Activated CD8-positive, alpha-beta memory T cell treated with anti-CD3 and anti-CD28 coated beads for 36 hours (primary cell): ENCODE measurements around the gene RAPGEF1. TPM values are rescaled to one million over a fixed set of nuclear protein-coding genes. Genes with fewer than 3 reads are reported as not detected.

Experiments
- CTCF ChIA-PET: fragments of 350-600 bp; sonication (Branson Sonifier 250); formaldehyde crosslinking; loops from one replicate; lab custom pipeline; 2021; ENCODE audit warnings: antibody characterized with exemption; lab: Charles Lee
- POLR2A ChIA-PET: fragments of 350-600 bp; sonication (Branson Sonifier 250); formaldehyde crosslinking; loops from one replicate; lab custom pipeline; 2021; ENCODE audit warnings: antibody characterized with exemption; lab: Charles Lee
- total RNA-seq, 2 experiments: library from RNA; stranded (reverse); gene quantifications; one replicate each; pipeline ENCODE4 v1.2.3, GENCODE V29; 2021

The RAPGEF1 gene
- total RNA-seq, 2 experiments from 2014 or later = 125 to 136 TPM

GRCh38 chr9:131636593-131636992, 103.3 kb downstream of the RAPGEF1 start:
- POLR2A ChIA-PET = no interaction called here

GRCh38 chr9:131635892-131636291, 104.0 kb downstream of the RAPGEF1 start:
- ChIA-PET POLR2A (interaction anchor here (0.5 to 1.0 kb wide), 3 partner anchors 33 to 103 kb away, joined by 3 read pairs; no protein-coding TSS in a partner anchor), CTCF (interaction anchor here (0.8 to 2.9 kb wide), 3 partner anchors 33 to 105 kb away, joined by 3 to 12 read pairs (median 3); no protein-coding TSS in a partner anchor)

More at GRCh38 chr9:131636593-131636992, 103.3 kb downstream of the RAPGEF1 start:
- CTCF ChIA-PET = interaction anchor here (2.9 kb wide), 1 partner anchor 32 kb away, joined by 12 read pairs; no protein-coding TSS in a partner anchor

GRCh38 chr9:131635285-131635684, 104.6 kb downstream of the RAPGEF1 start:
- ChIA-PET POLR2A (interaction anchor here (0.6 to 1.0 kb wide), 5 partner anchors 23 to 103 kb away, joined by 3 to 5 read pairs (median 4); no protein-coding TSS in a partner anchor), CTCF (interaction anchor here (1.1 to 2.9 kb wide), 4 partner anchors 8 to 105 kb away, joined by 3 to 12 read pairs (median 6); no protein-coding TSS in a partner anchor)

GRCh38 chr9:131633491-131634031, 106.3 kb downstream of the RAPGEF1 start:
- CTCF ChIA-PET = interaction anchor here (0.8 to 2.9 kb wide), 5 partner anchors 8 to 107 kb away, joined by 3 to 12 read pairs (median 5); no protein-coding TSS in a partner anchor
- POLR2A ChIA-PET = no interaction called here

- POLR2A ChIA-PET = no interaction called here
These were observed 108.6 kb downstream of the RAPGEF1 start for GRCh38 chr9:131631306-131631705.

GRCh38 chr9:131630205-131630831, 109.6 kb downstream of the RAPGEF1 start:
- POLR2A ChIA-PET = interaction anchor here (0.5 to 1.3 kb wide), 3 partner anchors 12 to 27 kb away, joined by 3 read pairs; no protein-coding TSS in a partner anchor
- CTCF ChIA-PET = interaction anchor here (0.5 to 5.7 kb wide), 7 partner anchors 12 to 129 kb away, joined by 3 to 31 read pairs (median 3); partner anchors contain the start of gene RAPGEF1

More at GRCh38 chr9:131631306-131631705, 108.6 kb downstream of the RAPGEF1 start:
- CTCF ChIA-PET = interaction anchor here (1.5 to 5.7 kb wide), 2 partner anchors 11 to 109 kb away, joined by 4 to 31 read pairs; partner anchors contain the start of gene RAPGEF1

- CTCF ChIA-PET = interaction anchor here (0.5 to 5.7 kb wide), 9 partner anchors 10 to 129 kb away, joined by 3 to 31 read pairs (median 4); partner anchors contain the start of gene RAPGEF1
- POLR2A ChIA-PET = interaction anchor here (0.7 to 1.3 kb wide), 2 partner anchors 12 to 22 kb away, joined by 3 read pairs; no protein-coding TSS in a partner anchor
These were observed 110.1 kb downstream of the RAPGEF1 start for GRCh38 chr9:131629825-131630204.

- CTCF ChIA-PET = interaction anchor here (0.6 to 5.7 kb wide), 7 partner anchors 11 to 114 kb away, joined by 3 to 31 read pairs (median 7); partner anchors contain the start of gene RAPGEF1
These were observed 110.7 kb downstream of the RAPGEF1 start for GRCh38 chr9:131629226-131629500.

GRCh38 chr9:131628459-131629225, 111.2 kb downstream of the RAPGEF1 start:
- CTCF ChIA-PET = interaction anchor here (0.6 to 5.7 kb wide), 10 partner anchors 12 to 115 kb away, joined by 3 to 31 read pairs (median 7); partner anchors contain the start of gene RAPGEF1
- POLR2A ChIA-PET = interaction anchor here (0.6 to 2.4 kb wide), 8 partner anchors 14 to 111 kb away, joined by 3 to 13 read pairs (median 6); partner anchors contain the start of gene RAPGEF1

More at GRCh38 chr9:131629226-131629500, 110.7 kb downstream of the RAPGEF1 start:
- POLR2A ChIA-PET = interaction anchor here (0.6 to 2.4 kb wide), 3 partner anchors 13 to 110 kb away, joined by 3 to 13 read pairs (median 3); partner anchors contain the start of gene RAPGEF1

GRCh38 chr9:131627648-131628458, 112.0 kb downstream of the RAPGEF1 start:
- POLR2A ChIA-PET = interaction anchor here (0.6 to 2.4 kb wide), 8 partner anchors 15 to 265 kb away, joined by 3 to 16 read pairs (median 8); no protein-coding TSS in a partner anchor
- CTCF ChIA-PET = interaction anchor here (0.6 to 5.7 kb wide), 13 partner anchors 10 to 127 kb away, joined by 3 to 31 read pairs (median 4); partner anchors contain the start of gene RAPGEF1

- CTCF ChIA-PET = interaction anchor here (0.6 to 5.7 kb wide), 11 partner anchors 10 to 142 kb away, joined by 3 to 31 read pairs (median 4); partner anchors contain the start of gene RAPGEF1
- POLR2A ChIA-PET = interaction anchor here (1.1 to 2.4 kb wide), 6 partner anchors 15 to 106 kb away, joined by 4 to 16 read pairs (median 9); no protein-coding TSS in a partner anchor
These were observed 112.6 kb downstream of the RAPGEF1 start for GRCh38 chr9:131627326-131627647.

GRCh38 chr9:131625790-131626670, 113.8 kb downstream of the RAPGEF1 start:
- CTCF ChIA-PET = interaction anchor here (3.7 to 5.7 kb wide), 2 partner anchors 107 to 114 kb away, joined by 12 to 31 read pairs; partner anchors contain the start of gene RAPGEF1

GRCh38 chr9:131625508-131625787, 114.4 kb downstream of the RAPGEF1 start:
- CTCF ChIA-PET = no interaction called here
- POLR2A ChIA-PET = interaction anchor here (1.5 kb wide), 1 partner anchor 114 kb away, joined by 4 read pairs; the partner anchor contains the start of gene RAPGEF1

More at GRCh38 chr9:131625790-131626670, 113.8 kb downstream of the RAPGEF1 start:
- POLR2A ChIA-PET = interaction anchor here (0.6 to 1.5 kb wide), 2 partner anchors 113 to 114 kb away, joined by 3 to 4 read pairs; partner anchors contain the start of gene RAPGEF1

- POLR2A ChIA-PET = interaction anchor here (0.5 to 1.5 kb wide), 2 partner anchors 114 to 503 kb away, joined by 3 to 4 read pairs; partner anchors contain the start of gene RAPGEF1
These were observed 115.0 kb downstream of the RAPGEF1 start for GRCh38 chr9:131624636-131625507.

More at GRCh38 chr9:131624636-131625507, 115.0 kb downstream of the RAPGEF1 start:
- CTCF ChIA-PET = interaction anchor here (1.4 to 3.3 kb wide), 2 partner anchors 34 to 122 kb away, joined by 5 to 10 read pairs; no protein-coding TSS in a partner anchor
